Activated CD8-positive, alpha-beta memory T cell treated with anti-CD3 and anti-CD28 coated beads, Interleukin-2, amount 50 U/mL, for 4 hours (primary cell): ENCODE data around the gene COL6A2.
"Not testable (repeated sequence)": the region's sequence is repeated elsewhere in the genome, so short reads cannot be mapped to it uniquely, and the experiment has no call there.

Experiments used
- DNase-seq: peaks from one replicate; pipeline ENCODE4 v3.0.0-alpha.2; 2020

The COL6A2 gene

GRCh38 chr21:46157987-46158451 lies 60.1 kb downstream of the COL6A2 start:
- no peak for DNase-seq

GRCh38 chr21:46158666-46159300 lies 60.9 kb downstream of the COL6A2 start:
- DNase-seq = no peak

- DNase-seq = no peak
Observed at GRCh38 chr21:46159390-46159789, 61.5 kb downstream of the COL6A2 start.

GRCh38 chr21:46159841-46160656 lies 62.1 kb downstream of the COL6A2 start:
- DNase-seq = no peak

- no peak for DNase-seq
Observed at GRCh38 chr21:46160657-46160906, 62.7 kb downstream of the COL6A2 start.

- peak; percentile 15 for DNase-seq
Observed at GRCh38 chr21:46160907-46161632, 63.2 kb downstream of the COL6A2 start.

GRCh38 chr21:46161633-46162592 lies 64.0 kb downstream of the COL6A2 start:
- DNase-seq = no peak

- no peak for DNase-seq
Observed at GRCh38 chr21:46163380-46163779, 65.5 kb downstream of the COL6A2 start.

GRCh38 chr21:46165098-46165497 lies 67.2 kb downstream of the COL6A2 start:
- no peak for DNase-seq

- no peak for DNase-seq
Observed at GRCh38 chr21:46168238-46168637, 70.3 kb downstream of the COL6A2 start.

GRCh38 chr21:46168659-46169386 lies 70.9 kb downstream of the COL6A2 start:
- DNase-seq = no peak

- DNase-seq = peak; percentile 11
Observed at GRCh38 chr21:46170436-46171193, 72.7 kb downstream of the COL6A2 start.

- DNase-seq = no peak
Observed at GRCh38 chr21:46171585-46171984, 73.7 kb downstream of the COL6A2 start.

GRCh38 chr21:46171996-46172862 lies 74.3 kb downstream of the COL6A2 start:
- no peak for DNase-seq

GRCh38 chr21:46172863-46173528 lies 75.1 kb downstream of the COL6A2 start:
- DNase-seq = no peak

- DNase-seq = no peak
Observed at GRCh38 chr21:46173573-46173972, 75.7 kb downstream of the COL6A2 start.

GRCh38 chr21:46176443-46177129 lies 78.7 kb downstream of the COL6A2 start:
- not testable (repeated sequence) for DNase-seq

GRCh38 chr21:46178961-46179360 lies 81.0 kb downstream of the COL6A2 start:
- no peak for DNase-seq
